Stimulated activated naive CD8-positive, alpha-beta T cell treated with anti-CD3 and anti-CD28 coated beads, Interleukin-15, Interleukin-2, amounts not matched to agents 100 ng/mL and 50 ng/mL, for 24 hours (primary cell): ENCODE results near the gene GPAM.
A peak's percentile ranks its signal among the peaks of the same experiment; 100 is the strongest.

Experiments
- H3K27ac Mint-ChIP-seq: one replicate; pipeline ENCODE4 v1.8.0; 2021; ENCODE audit warnings: mild to moderate bottlenecking, mixed read lengths
- H3K27me3 Mint-ChIP-seq: one replicate; pipeline ENCODE4 v1.8.0; 2021; ENCODE audit warnings: mixed read lengths
- H3K36me3 Mint-ChIP-seq: one replicate; pipeline ENCODE4 v1.8.0; 2021; ENCODE audit warnings: low read depth, mixed read lengths
- H3K4me1 Mint-ChIP-seq: one replicate; pipeline ENCODE4 v1.8.0; 2021; ENCODE audit warnings: low read depth, mixed read lengths
- H3K4me3 Mint-ChIP-seq: one replicate; pipeline ENCODE4 v1.8.0; 2021; ENCODE audit warnings: mild to moderate bottlenecking, mixed read lengths
- H3K9me3 Mint-ChIP-seq: one replicate; pipeline ENCODE4 v1.8.0; 2021; ENCODE audit warnings: mixed read lengths

The GPAM gene

DNA sequence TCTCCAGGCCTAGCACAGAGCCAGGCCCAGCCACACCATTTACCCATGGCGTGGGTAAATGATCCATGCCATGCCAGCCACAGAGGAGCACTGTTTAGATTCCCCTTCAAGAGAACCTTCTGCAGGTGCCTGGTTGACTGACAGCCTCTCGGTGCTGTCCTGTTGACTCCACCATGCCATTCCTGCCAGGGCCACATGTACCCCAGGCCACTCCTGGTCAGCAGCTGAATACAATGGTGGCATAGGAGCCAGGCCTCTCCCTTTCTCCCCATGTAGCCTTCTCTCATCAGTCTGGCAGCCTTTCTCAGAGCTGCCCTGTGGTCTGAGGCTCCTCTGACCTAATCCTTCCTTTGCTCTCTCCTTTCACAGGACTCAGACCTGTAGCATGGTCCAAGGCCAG, 39.2 kb upstream of the GPAM start:
- Mint-ChIP-seq H3K36me3 (no peaks in the 10 kb centered on the region), H3K27me3 (peaks cover 39% of the 10 kb centered on the region), H3K4me3 (no peak overlapping the region), H3K4me1 (no peaks in the 10 kb centered on the region), H3K9me3 (peaks cover 6% of the 10 kb centered on the region), H3K27ac (no peak overlapping the region)

DNA sequence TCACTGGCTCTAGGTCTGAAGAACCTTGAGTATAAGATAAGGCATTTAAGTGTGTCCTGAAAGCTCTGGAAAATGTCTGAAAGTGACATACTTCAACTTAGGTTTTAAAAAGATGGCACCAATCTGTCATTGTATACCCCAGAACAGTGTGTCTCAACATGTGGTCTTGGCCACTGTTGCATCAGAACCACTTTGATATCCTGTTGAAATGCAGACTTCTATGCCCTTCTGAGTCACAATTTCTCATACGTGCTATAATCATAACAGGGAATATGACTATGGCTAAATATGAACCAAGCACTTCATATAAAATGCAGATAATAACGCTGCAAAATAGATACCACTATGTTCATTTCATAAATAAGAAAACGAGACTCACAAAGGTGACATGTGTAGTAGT, 38.0 kb upstream of the GPAM start:
- H3K4me1 Mint-ChIP-seq: no peaks in the 10 kb centered on the region
- H3K4me3 Mint-ChIP-seq: no peak overlapping the region
- H3K36me3 Mint-ChIP-seq: no peaks in the 10 kb centered on the region
- H3K27me3 Mint-ChIP-seq: peaks cover 34% of the 10 kb centered on the region
- H3K9me3 Mint-ChIP-seq: peaks cover 6% of the 10 kb centered on the region
- H3K27ac Mint-ChIP-seq: no peak overlapping the region

DNA sequence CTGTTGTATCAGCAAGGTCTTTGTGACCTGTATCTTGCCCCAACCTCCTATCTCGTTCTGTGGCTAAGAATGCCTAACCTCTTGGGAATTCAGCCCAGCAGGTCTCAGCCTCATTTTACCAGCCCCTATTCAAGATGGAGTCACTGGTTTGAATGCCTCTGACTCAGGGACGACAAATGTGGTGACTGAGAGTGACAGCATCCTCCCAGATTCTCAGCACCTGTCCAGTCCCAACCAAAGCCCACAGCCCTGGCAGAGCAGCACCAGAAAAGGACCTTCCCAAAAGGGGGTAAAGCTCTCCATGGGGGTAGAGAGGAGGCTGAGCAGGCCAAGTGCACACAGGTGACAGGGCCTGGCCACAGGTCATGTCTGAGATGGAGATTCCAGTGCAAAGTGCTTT, 35.4 kb upstream of the GPAM start:
- H3K27ac Mint-ChIP-seq: no peak overlapping the region
- H3K4me3 Mint-ChIP-seq: no peak overlapping the region
- no peaks in the 10 kb centered on the region for H3K4me1 Mint-ChIP-seq
- H3K9me3 Mint-ChIP-seq: peaks cover 6% of the 10 kb centered on the region
- H3K36me3 Mint-ChIP-seq: no peaks in the 10 kb centered on the region
- H3K27me3 Mint-ChIP-seq: peaks cover 39% of the 10 kb centered on the region

DNA sequence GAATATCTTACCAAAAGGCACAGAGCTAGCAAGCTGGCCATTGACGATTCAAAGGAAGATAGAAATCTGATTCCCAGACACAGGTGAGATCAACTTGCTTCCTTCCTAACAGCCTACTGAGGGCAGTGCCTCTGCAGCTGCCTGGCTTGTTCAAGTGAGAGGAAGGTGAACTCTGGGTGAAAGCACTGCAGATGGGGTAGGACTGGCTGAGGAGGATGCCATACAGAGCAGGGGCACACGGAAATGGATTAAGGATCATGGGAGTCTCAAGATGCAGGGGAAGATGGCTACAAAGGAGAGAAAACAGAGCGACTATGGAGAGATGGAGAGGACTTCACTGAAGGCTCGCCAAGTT, 34.4 kb upstream of the GPAM start:
- no peak overlapping the region for H3K4me3 Mint-ChIP-seq
- peaks cover 6% of the 10 kb centered on the region for H3K9me3 Mint-ChIP-seq
- H3K4me1 Mint-ChIP-seq: no peaks in the 10 kb centered on the region
- H3K36me3 Mint-ChIP-seq: no peaks in the 10 kb centered on the region
- H3K27ac Mint-ChIP-seq: no peak overlapping the region
- peaks cover 41% of the 10 kb centered on the region for H3K27me3 Mint-ChIP-seq

DNA sequence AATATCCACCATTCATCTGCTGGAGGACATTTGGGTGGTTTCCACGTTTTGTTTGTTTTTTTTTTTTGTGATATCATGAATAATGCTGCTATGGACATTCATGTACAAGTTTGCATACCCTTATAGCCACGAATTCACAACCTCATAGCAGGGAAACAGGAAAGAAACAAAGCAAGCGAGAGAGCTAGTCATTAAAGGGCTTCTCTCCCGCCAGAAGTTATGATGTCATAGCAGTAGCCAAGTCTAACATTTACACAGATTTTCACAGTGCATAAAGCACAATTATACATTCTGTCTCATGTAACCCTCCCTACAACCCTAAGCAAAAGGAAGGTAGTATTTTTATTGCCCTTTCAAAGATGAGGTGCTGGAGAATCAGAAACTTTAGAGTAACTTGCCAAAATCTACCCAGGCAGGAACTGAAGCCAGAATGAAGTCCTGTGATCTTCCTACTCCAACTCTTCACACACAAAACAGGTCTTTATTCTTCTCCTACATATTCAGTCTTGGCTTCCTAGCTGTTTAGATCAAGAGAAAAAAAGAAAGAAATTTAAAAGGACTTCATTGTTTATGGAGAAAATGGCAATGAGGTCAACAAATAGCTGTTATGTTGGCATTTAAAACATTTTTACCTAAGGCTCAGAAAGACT, 33.9 kb upstream of the GPAM start:
- Mint-ChIP-seq H3K4me3 (no peak overlapping the region), H3K9me3 (peaks cover 6% of the 10 kb centered on the region), H3K27ac (no peak overlapping the region), H3K4me1 (no peaks in the 10 kb centered on the region), H3K36me3 (no peaks in the 10 kb centered on the region), H3K27me3 (peaks cover 38% of the 10 kb centered on the region)

DNA sequence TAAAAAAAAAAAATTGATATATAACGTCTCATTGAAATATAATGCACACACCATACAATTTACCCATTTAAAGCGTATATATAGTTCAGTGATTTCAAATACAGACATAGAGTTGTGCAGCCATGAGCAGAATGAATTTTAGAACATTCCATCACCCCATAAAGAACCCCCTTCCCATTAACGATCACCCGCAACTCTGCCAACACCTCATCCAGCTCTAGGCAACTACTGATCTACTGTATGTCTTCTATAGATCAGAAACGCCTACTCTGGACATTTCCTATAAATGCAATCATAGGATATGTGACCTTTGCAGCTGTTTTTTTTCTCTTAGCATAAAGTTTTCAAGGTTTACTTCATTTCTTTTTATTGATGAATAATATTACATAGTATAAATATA, 33.4 kb upstream of the GPAM start:
- peaks cover 6% of the 10 kb centered on the region for H3K9me3 Mint-ChIP-seq
- H3K27ac Mint-ChIP-seq: no peak overlapping the region
- H3K27me3 Mint-ChIP-seq: peaks cover 37% of the 10 kb centered on the region
- no peaks in the 10 kb centered on the region for H3K4me1 Mint-ChIP-seq
- no peak overlapping the region for H3K4me3 Mint-ChIP-seq
- no peaks in the 10 kb centered on the region for H3K36me3 Mint-ChIP-seq

DNA sequence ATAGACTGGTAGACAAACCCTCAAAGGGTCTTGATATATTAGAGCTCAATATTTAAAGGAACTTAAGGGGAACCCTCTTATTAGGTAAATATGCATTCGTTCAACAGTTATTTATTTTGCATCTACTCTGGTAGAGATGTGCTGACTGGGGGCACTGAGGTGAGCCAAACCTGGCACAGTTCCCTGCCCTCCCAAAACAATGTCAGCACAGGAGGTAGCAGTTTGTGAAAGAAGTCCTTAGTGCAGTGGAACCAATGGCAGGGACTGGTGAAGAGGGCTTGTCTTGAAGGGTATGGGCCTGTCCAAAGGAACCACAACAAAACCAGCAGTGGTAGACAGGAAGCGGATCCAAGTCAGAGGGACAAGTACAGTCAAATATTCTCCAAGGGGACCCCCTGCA, 32.6 kb upstream of the GPAM start:
- no peaks in the 10 kb centered on the region for H3K36me3 Mint-ChIP-seq
- H3K4me3 Mint-ChIP-seq: no peak overlapping the region
- no peak overlapping the region for H3K27ac Mint-ChIP-seq
- no peaks in the 10 kb centered on the region for H3K4me1 Mint-ChIP-seq
- H3K9me3 Mint-ChIP-seq: peaks cover 6% of the 10 kb centered on the region
- peaks cover 37% of the 10 kb centered on the region for H3K27me3 Mint-ChIP-seq

DNA sequence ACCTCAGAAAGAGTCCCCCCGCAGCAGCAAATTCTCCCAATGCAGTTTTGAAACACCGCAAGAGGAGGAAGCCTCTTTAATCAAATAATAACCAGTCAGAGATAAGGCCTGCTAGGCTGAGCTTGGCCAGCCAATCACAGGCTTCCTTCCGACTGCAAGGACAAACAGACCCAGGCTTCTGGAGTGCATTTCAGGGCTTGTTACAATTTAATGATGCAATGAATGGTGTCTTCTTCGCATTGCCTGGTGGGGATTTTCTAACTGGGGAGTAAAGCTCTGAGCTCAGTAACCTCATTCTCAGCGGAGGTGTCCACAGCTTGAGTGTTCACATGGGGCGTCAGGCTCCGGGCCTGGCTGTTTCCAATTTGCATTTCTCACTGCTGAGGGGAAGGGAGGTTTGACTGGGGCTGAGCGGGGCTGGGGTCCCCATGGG, 31.8 kb upstream of the GPAM start:
- Mint-ChIP-seq H3K36me3 (no peaks in the 10 kb centered on the region), H3K4me1 (no peaks in the 10 kb centered on the region), H3K4me3 (no peak overlapping the region), H3K27me3 (peaks cover 31% of the 10 kb centered on the region), H3K9me3 (peaks cover 2% of the 10 kb centered on the region), H3K27ac (no peak overlapping the region)

DNA sequence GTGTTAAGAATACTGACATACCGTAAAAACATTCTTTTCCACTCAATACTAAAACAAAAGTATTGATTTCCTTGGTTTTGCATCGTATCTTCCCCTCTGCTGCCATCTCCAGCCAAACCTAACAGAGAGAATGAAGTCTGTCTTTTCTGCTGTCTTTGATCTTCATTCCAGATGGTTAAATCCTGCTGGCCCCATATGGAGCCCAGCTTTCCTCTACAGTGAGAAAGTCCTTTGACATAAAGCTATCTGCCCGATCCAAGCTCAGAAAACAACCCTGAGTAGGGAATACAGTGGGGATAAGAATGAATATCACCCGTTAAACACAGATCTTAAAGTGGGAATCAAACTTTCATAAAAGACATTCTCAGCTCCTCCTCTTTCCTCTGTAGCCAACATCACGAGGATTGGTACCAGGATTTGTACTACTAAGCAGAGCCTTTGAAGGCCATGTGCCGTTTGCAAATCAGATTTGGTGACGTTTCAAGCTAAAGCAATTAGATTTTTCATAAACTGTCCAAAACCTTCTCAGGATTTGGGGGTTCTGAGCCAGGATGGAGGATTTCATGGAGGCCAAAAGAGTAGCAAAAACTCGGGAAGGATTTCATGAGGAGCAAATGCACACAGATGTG, 30.8 kb upstream of the GPAM start:
- no peaks in the 10 kb centered on the region for H3K9me3 Mint-ChIP-seq
- no peak overlapping the region for H3K27ac Mint-ChIP-seq
- H3K27me3 Mint-ChIP-seq: peaks cover 33% of the 10 kb centered on the region
- H3K4me3 Mint-ChIP-seq: no peak overlapping the region
- H3K4me1 Mint-ChIP-seq: no peaks in the 10 kb centered on the region
- H3K36me3 Mint-ChIP-seq: no peaks in the 10 kb centered on the region

DNA sequence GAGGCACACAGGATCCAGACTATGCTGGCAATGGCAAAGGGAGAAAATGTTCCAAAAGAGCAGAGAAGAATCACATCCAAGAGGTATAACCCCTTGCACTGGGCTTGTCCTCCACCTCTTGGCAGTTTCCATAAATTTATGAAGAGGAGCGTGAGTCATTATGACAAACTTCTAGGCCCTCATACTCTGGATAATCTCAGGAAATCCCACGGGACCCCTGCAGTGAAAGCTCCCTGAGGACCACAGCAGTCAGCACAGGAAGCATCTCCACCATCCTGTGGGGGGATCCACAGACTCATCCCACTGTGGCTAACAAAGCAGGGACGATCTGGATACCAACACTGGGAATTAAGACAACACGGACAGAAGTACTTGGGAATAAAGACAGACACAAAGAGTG, 30.3 kb upstream of the GPAM start:
- no peaks in the 10 kb centered on the region for H3K36me3 Mint-ChIP-seq
- peaks cover 39% of the 10 kb centered on the region for H3K27me3 Mint-ChIP-seq
- H3K9me3 Mint-ChIP-seq: no peaks in the 10 kb centered on the region
- H3K4me3 Mint-ChIP-seq: no peak overlapping the region
- no peak overlapping the region for H3K27ac Mint-ChIP-seq
- H3K4me1 Mint-ChIP-seq: no peaks in the 10 kb centered on the region

DNA sequence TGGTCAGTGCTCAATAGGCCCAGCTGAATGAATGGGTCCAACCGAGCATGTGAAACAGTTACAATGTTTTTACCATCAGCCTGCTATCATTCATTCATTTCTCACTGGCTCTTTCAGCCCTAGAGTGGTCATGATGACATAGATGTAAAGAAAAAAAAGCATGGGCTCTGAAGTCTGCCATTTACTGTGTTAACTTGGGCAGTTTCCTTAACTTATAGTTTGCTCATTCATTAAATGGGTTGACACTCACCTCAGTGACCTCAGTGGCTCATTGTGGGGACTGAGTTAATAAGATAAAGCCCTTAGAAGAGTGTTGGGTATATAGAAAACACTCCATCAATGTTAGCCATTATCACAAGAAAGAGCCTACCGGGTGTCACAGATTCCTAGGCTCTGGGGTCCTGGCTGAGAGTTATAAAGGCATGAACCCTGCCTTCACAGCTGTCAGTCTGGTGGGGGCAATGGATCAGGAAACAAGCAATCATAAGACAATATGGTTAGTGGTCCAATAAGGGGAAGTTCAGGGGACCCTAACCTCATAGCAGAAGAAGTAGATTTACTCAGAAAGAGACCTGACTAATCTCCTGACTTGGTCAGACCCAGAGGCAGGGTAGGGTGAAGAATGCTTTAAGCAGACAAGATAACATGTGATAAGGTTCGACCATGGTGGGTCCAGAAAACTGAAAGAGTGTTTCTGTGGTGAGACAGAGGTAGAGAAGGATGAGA, 29.7 kb upstream of the GPAM start:
- Mint-ChIP-seq H3K4me3 (no peak overlapping the region), H3K36me3 (no peaks in the 10 kb centered on the region), H3K27me3 (peaks cover 41% of the 10 kb centered on the region), H3K9me3 (no peaks in the 10 kb centered on the region), H3K27ac (no peak overlapping the region), H3K4me1 (no peaks in the 10 kb centered on the region)

DNA sequence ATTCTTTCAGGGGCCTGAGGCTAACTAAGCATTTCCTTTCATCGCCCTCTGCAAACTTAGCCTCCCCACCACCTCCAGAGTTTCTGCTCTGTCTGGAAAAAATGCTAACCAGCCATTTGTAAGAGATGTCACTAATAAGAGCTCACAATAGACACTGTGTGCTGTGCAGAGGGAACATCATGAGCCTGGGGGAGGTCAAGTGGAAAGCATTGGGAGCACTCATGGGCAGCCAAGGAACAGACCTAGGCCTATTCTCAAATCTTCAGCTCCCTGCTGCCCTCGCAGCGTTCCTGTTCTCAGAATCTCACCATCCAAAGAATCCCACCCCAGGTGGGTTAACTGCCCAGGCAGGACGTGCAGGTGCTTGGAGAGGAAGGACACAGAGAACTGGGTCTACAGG, 27.1 kb upstream of the GPAM start:
- peaks cover 34% of the 10 kb centered on the region for H3K27me3 Mint-ChIP-seq
- no peak overlapping the region for H3K4me3 Mint-ChIP-seq
- no peaks in the 10 kb centered on the region for H3K36me3 Mint-ChIP-seq
- H3K27ac Mint-ChIP-seq: no peak overlapping the region
- no peaks in the 10 kb centered on the region for H3K4me1 Mint-ChIP-seq
- H3K9me3 Mint-ChIP-seq: no peaks in the 10 kb centered on the region

DNA sequence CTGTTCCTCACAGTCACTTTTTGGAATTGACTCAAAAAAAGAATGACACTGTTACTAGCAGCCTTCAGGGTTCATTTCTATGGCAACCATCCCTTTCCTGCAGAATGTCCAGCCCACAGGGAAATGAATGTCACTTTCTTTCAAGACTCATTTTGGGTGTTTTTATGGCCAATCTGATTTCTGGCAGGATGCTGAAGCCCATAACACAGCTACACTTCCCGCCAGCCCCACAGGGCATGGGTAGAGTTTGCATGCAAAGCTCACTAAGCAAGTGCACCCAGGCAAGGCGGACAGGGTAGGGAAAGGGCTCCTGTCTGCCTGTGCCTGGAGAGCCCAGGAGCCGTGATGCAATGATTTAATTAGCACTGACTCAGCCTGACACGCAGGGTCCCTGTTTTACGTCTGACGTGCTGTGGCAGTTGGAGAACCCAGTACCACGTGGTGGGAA, 26.1 kb upstream of the GPAM start:
- no peak overlapping the region for H3K27ac Mint-ChIP-seq
- no peak overlapping the region for H3K4me3 Mint-ChIP-seq
- H3K36me3 Mint-ChIP-seq: no peaks in the 10 kb centered on the region
- H3K4me1 Mint-ChIP-seq: no peaks in the 10 kb centered on the region
- H3K9me3 Mint-ChIP-seq: no peaks in the 10 kb centered on the region
- H3K27me3 Mint-ChIP-seq: peaks cover 27% of the 10 kb centered on the region

DNA sequence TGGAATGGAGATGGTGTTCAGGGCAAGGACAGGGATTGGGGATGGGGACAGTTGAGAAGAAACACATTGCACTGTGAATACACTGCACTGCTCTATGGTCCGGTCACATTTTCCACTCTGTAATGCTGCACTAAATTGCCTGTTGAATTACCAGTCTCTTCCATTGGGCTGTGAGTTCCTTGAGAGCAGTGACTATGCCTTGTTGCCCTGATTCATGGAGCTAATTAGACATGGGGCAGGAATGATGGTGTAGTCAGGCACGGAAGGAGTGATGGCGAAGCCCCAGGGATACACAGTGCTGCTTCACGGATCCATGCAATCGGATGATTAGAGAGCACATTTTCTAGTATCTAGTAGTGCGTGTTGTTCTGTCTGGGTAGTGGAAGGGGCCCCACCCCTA, 25.4 kb upstream of the GPAM start:
- Mint-ChIP-seq H3K27ac (peak overlapping the region; percentile 67), H3K36me3 (no peaks in the 10 kb centered on the region), H3K4me3 (no peak overlapping the region), H3K9me3 (no peaks in the 10 kb centered on the region), H3K27me3 (peaks cover 26% of the 10 kb centered on the region), H3K4me1 (no peaks in the 10 kb centered on the region)

DNA sequence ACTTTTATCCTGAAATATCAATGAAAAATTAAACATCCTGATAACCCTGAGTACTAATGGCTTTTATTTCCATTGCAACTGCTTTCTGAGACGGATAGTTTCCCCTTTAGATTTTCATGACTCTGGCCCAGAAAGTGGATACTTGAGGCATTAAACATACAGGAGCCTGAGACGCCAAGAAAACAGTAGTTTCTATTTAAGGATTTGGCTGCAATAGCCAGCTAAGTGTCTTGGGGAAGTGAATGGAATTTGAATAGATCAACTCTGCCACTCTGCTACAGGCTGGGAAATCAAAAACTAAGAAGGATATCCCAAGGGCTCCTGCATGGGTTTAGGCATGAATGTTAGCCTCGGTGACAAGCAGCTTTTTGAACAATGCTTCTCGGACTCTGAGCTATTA, 24.7 kb upstream of the GPAM start:
- H3K27ac Mint-ChIP-seq: no peak overlapping the region
- H3K36me3 Mint-ChIP-seq: no peaks in the 10 kb centered on the region
- H3K27me3 Mint-ChIP-seq: peaks cover 20% of the 10 kb centered on the region
- H3K4me1 Mint-ChIP-seq: peaks cover 4% of the 10 kb centered on the region
- no peak overlapping the region for H3K4me3 Mint-ChIP-seq
- no peaks in the 10 kb centered on the region for H3K9me3 Mint-ChIP-seq
